ENCODE results near the gene CHD2. TPM values are rescaled to one million over a fixed set of nuclear protein-coding genes. Genes with fewer than 3 reads are reported as not detected.

CHD2 gene
- polyA plus RNA-seq, 6 donors from 2014 or later, result 41.6 to 134 (median 85.2) TPM

GRCh38 chr15:93007994-93008393 lies 107.9 kb downstream of the CHD2 start:
- ATAC-seq (ENCODE audit: low read depth in 2 of 2) (no peak), DNase-seq (no peak)
- H3K4me3 Mint-ChIP-seq, result no peak overlapping the region
- H3K27ac Mint-ChIP-seq, result peak overlapping the region in 2 of 6 donors; percentile 42 to 54
- peaks cover 0 to 4% (median 0%) of the 10 kb centered on the region in 3 donors for H3K4me1 Mint-ChIP-seq
- H3K27me3 Mint-ChIP-seq, result no peaks in the 10 kb centered on the region
- no peaks in the 10 kb centered on the region for H3K9me3 Mint-ChIP-seq
- peaks cover 33 to 50% of the 10 kb centered on the region in 2 donors for H3K36me3 Mint-ChIP-seq

DNA sequence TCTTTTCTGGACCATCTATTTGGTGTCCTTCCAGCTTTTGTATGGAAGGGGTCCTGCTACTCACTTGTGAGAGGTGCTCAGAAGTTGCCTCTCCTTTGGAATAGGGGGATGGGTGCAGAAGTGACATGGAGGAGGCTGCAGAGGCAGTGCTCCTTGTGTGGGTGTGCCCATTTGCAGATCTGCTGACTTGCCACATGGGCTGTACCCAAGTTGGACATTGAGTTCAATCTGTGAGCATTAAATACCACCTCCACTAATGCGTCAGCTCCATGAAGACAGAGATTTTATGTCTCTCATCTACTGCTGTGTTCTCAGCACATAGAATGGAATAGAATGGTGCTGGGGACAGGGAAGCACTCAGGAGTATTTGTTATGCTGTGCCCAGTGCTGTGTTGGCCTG lies 112.7 kb downstream of the CHD2 start:
- peaks cover 0 to 4% (median 0%) of the 10 kb centered on the region in 3 donors for H3K4me1 Mint-ChIP-seq
- H3K27me3 Mint-ChIP-seq, result no peaks in the 10 kb centered on the region
- ATAC-seq (ENCODE audit: low read depth in 2 of 2) (no peak), DNase-seq (no peak)
- no peaks in the 10 kb centered on the region for H3K9me3 Mint-ChIP-seq
- peaks cover 34 to 55% of the 10 kb centered on the region in 2 donors for H3K36me3 Mint-ChIP-seq
- no peak overlapping the region for H3K4me3 Mint-ChIP-seq
- H3K27ac Mint-ChIP-seq, result peak overlapping the region in 1 of 6 donors; percentile 60

- Mint-ChIP-seq H3K4me1 (peaks cover 3 to 24% (median 12%) of the 10 kb centered on the region in 3 donors), H3K27ac (peak overlapping the region in 1 of 6 donors; percentile 32), H3K36me3 (peaks cover 37 to 59% of the 10 kb centered on the region in 2 donors), H3K27me3 (no peaks in the 10 kb centered on the region), H3K9me3 (no peaks in the 10 kb centered on the region), H3K4me3 (no peak overlapping the region)
- no peak for DNase-seq
- no peak for ATAC-seq (ENCODE audit: low read depth in 2 of 2)
These were observed 117.4 kb downstream of the CHD2 start for GRCh38 chr15:93017526-93017925.

DNA sequence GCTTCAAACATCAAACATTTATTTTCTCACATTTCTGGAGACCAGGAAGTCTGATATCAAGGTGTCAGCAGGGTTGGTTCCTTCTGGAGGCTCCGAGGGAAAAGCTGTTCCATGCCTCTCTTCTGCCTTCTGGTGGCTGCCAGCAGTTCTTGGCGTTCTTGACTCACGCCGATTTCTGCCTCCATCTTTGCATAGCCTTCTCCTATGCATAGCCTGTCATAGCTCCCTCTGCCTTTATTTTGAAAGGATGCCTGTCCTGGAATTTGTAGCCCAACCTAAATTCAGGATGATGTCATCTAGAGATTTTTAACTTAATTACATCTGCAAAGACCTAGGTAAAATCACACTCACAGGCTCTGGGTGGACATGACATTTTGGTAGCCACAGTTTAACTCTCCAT lies 118.5 kb downstream of the CHD2 start:
- Mint-ChIP-seq H3K27me3 (no peaks in the 10 kb centered on the region), H3K36me3 (peaks cover 37 to 60% of the 10 kb centered on the region in 2 donors), H3K4me3 (no peak overlapping the region), H3K9me3 (no peaks in the 10 kb centered on the region), H3K4me1 (peaks cover 6 to 32% (median 20%) of the 10 kb centered on the region in 3 donors), H3K27ac (peak overlapping the region in 3 of 6 donors; percentile 18 to 83 (median 32))
- no peak for ATAC-seq (ENCODE audit: low read depth in 2 of 2)
- DNase-seq, result no peak

- ATAC-seq (ENCODE audit: low read depth in 2 of 2) (no peak), DNase-seq (no peak)
- H3K27ac Mint-ChIP-seq, result peak overlapping the region in 3 of 6 donors; percentile 32 to 63 (median 32)
- no peaks in the 10 kb centered on the region for H3K27me3 Mint-ChIP-seq
- no peaks in the 10 kb centered on the region for H3K9me3 Mint-ChIP-seq
- H3K4me1 Mint-ChIP-seq, result peaks cover 6 to 32% (median 21%) of the 10 kb centered on the region in 3 donors
- H3K36me3 Mint-ChIP-seq, result peaks cover 38 to 64% of the 10 kb centered on the region in 2 donors
- peak overlapping the region in 1 of 8 donors; percentile 21 for H3K4me3 Mint-ChIP-seq
These were observed 119.0 kb downstream of the CHD2 start for GRCh38 chr15:93019090-93019489.

DNA sequence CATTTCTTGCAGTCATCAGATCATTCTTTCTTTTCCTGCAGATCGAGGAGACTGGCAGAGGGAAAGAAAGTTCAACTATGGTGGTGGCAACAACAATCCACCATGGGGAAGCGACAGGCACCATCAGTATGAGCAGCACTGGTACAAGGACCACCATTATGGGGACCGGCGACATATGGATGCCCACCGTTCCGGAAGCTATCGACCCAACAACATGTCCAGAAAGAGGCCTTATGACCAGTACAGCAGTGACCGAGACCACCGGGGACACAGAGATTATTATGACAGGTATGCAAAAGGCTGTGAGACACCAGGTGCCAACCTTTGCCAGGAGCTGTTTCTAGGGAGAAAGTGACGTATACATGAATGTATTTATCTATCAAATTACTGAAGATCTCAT lies 119.8 kb downstream of the CHD2 start:
- Mint-ChIP-seq H3K4me3 (no peak overlapping the region), H3K4me1 (peaks cover 10 to 38% (median 30%) of the 10 kb centered on the region in 3 donors), H3K9me3 (no peaks in the 10 kb centered on the region), H3K36me3 (peaks cover 44 to 72% of the 10 kb centered on the region in 2 donors), H3K27me3 (no peaks in the 10 kb centered on the region), H3K27ac (peak overlapping the region in 5 of 6 donors; percentile 32 to 82 (median 43))
- ATAC-seq (ENCODE audit: low read depth in 2 of 2) (no peak), DNase-seq (no peak)

- Mint-ChIP-seq H3K36me3 (peaks cover 34 to 67% of the 10 kb centered on the region in 2 donors), H3K4me3 (peak overlapping the region in 1 of 8 donors; percentile 2), H3K9me3 (no peaks in the 10 kb centered on the region), H3K27ac (peak overlapping the region in 4 of 6 donors; percentile 53 to 92 (median 78)), H3K4me1 (peaks cover 17 to 48% (median 39%) of the 10 kb centered on the region in 3 donors), H3K27me3 (no peaks in the 10 kb centered on the region)
- no peak for DNase-seq
- peak in 1 of 2 donors; percentile 35 for ATAC-seq (ENCODE audit: low read depth in 2 of 2)
These were observed 121.0 kb downstream of the CHD2 start for GRCh38 chr15:93020976-93021772.

GRCh38 chr15:93024293-93024692 lies 124.2 kb downstream of the CHD2 start:
- no peak for DNase-seq
- no peaks in the 10 kb centered on the region for H3K27me3 Mint-ChIP-seq
- peaks cover 32 to 56% of the 10 kb centered on the region in 2 donors for H3K36me3 Mint-ChIP-seq
- peaks cover 18 to 45% (median 42%) of the 10 kb centered on the region in 3 donors for H3K4me1 Mint-ChIP-seq
- no peaks in the 10 kb centered on the region for H3K9me3 Mint-ChIP-seq
- ATAC-seq (ENCODE audit: low read depth in 2 of 2), result no peak
- H3K4me3 Mint-ChIP-seq, result no peak overlapping the region
- peak overlapping the region in 3 of 6 donors; percentile 80 to 92 (median 88) for H3K27ac Mint-ChIP-seq

DNA sequence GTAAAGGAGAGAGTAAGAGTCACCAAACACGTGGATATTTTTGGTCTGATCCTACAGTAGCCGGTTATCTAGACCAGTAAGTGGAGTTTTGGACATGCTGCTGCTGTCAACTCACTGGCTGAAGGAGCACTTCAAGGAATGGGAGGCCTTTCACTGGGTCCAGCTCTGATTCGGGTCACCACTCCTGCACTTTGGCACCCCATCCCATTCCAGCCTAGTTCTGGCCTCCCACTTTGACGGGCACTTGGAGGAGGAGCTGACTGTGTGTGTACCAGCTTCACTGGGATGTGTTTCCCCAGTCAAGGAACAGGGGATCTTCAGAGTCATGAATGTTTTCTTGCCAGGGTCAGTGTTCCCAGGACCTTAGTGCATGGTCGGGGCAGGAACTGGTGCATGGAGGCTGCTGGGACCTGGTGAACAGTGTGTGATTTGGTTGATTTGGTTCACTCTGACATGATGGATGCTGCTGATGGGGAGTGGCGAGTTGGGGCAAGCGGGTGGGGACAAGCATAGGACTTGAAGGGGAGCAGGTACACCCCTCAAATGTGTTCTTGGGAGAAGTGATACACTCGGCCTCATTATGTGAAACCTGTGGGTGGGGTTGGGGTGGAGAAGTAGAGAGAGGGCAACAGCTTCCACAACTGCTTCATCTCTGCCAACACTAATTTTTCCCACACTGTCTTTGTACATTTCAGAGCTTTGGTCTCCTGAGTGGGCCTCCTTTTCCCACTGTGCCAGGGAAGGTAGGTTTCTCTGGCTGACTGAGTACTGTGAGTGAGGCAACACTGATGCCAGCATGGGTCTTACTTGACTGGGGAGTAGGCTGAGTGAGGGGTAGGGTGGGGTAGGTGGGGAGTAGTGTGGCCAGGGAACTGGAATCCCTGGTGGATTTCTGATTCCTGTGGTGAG lies 124.8 kb downstream of the CHD2 start:
- H3K4me1 Mint-ChIP-seq, result peaks cover 24 to 51% (median 46%) of the 10 kb centered on the region in 3 donors
- peaks cover 30 to 50% of the 10 kb centered on the region in 2 donors for H3K36me3 Mint-ChIP-seq
- ATAC-seq (ENCODE audit: low read depth in 2 of 2) (no peak), DNase-seq (no peak)
- no peaks in the 10 kb centered on the region for H3K27me3 Mint-ChIP-seq
- H3K27ac Mint-ChIP-seq, result peak overlapping the region; percentile 80 to 94 (median 89)
- H3K4me3 Mint-ChIP-seq, result no peak overlapping the region
- H3K9me3 Mint-ChIP-seq, result no peaks in the 10 kb centered on the region

- no peak for DNase-seq
- Mint-ChIP-seq H3K27me3 (no peaks in the 10 kb centered on the region), H3K9me3 (no peaks in the 10 kb centered on the region), H3K4me1 (peaks cover 25 to 55% (median 49%) of the 10 kb centered on the region in 3 donors), H3K4me3 (no peak overlapping the region), H3K27ac (peak overlapping the region in 5 of 6 donors; percentile 80 to 90 (median 82)), H3K36me3 (peaks cover 24 to 43% of the 10 kb centered on the region in 2 donors)
- ATAC-seq (ENCODE audit: low read depth in 2 of 2), result peak in 1 of 2 donors; percentile 14
These were observed 125.5 kb downstream of the CHD2 start for GRCh38 chr15:93025625-93025982.

DNA sequence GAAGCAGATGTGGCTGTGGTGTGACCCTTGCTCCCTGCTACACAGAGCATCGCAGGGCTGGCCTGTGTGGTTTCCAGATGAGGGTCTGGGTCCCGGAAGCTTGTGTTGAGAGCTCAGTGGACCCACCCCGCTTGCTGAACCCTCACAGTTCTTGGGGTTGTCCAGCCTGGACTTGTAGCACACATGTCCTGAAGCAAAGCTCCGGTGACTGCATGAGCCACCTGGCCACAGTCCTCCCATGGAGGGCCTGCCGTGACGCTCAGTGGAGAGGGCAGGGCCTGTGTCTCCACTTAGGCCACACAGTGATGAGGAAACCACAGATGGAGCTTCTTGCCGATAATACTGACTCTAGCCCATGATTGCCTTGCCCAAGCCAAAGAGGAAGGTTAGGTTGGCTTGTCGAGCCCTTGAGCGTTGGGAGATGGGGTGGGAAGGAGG lies 126.3 kb downstream of the CHD2 start:
- H3K4me3 Mint-ChIP-seq, result peak overlapping the region in 1 of 8 donors; percentile 41

DNA sequence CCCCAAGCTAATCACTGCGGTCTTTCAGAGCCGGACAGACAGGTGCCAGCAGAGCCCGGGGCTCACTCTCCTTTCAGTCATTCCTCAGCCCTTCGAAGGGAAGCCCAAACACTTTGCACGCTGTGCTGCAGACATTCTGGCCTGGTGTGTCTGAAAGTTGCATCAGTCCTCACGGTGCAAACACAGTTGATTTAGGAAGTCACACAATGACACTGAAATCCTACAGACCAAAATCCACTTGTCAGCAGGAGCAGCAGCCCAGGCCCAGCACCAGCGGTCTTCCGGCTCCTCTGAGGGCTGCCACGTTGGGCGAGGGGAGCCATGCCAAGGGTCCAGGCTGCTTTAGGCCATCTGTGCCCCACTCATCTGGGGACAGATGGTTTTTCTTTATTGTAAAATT lies 127.3 kb downstream of the CHD2 start:
- Mint-ChIP-seq H3K27me3 (no peaks in the 10 kb centered on the region), H3K4me3 (no peak overlapping the region), H3K27ac (peak overlapping the region in 2 of 6 donors; percentile 15 to 80), H3K9me3 (no peaks in the 10 kb centered on the region), H3K4me1 (peaks cover 30 to 47% (median 43%) of the 10 kb centered on the region in 3 donors), H3K36me3 (peaks cover 17 to 33% of the 10 kb centered on the region in 2 donors)
- no peak for DNase-seq
- ATAC-seq (ENCODE audit: low read depth in 2 of 2), result no peak

More for the DNA sequence above, 126.3 kb downstream of the CHD2 start:
- peaks cover 19 to 38% of the 10 kb centered on the region in 2 donors for H3K36me3 Mint-ChIP-seq
- H3K27me3 Mint-ChIP-seq, result no peaks in the 10 kb centered on the region
- no peak for ATAC-seq (ENCODE audit: low read depth in 2 of 2)
- DNase-seq, result no peak
- peak overlapping the region in 5 of 6 donors; percentile 6 to 85 (median 76) for H3K27ac Mint-ChIP-seq
- H3K4me1 Mint-ChIP-seq, result peaks cover 29 to 53% (median 49%) of the 10 kb centered on the region in 3 donors
- no peaks in the 10 kb centered on the region for H3K9me3 Mint-ChIP-seq

- H3K4me1 Mint-ChIP-seq, result peaks cover 28 to 40% (median 35%) of the 10 kb centered on the region in 3 donors
- peak overlapping the region in 4 of 6 donors; percentile 4 to 72 (median 46) for H3K27ac Mint-ChIP-seq
- H3K27me3 Mint-ChIP-seq, result no peaks in the 10 kb centered on the region
- ATAC-seq (ENCODE audit: low read depth in 2 of 2), result no peak
- H3K4me3 Mint-ChIP-seq, result no peak overlapping the region
- peaks cover 10 to 25% of the 10 kb centered on the region in 2 donors for H3K36me3 Mint-ChIP-seq
- DNase-seq, result no peak
- H3K9me3 Mint-ChIP-seq, result no peaks in the 10 kb centered on the region
These were observed 128.0 kb downstream of the CHD2 start for GRCh38 chr15:93028111-93028631.
